GM23338 (cell line): Measurements from ENCODE around the gene RECQL. TPM values are rescaled to one million over a fixed set of nuclear protein-coding genes. Genes with fewer than 3 reads are reported as not detected.

Source experiments
- ATAC-seq: fragments of 200-7000 bp; cut with Tn5 transposase; 3 replicates; pipeline ENCODE4 v1.9.1; 2020
- DNase-seq: peaks from one replicate; pipeline ENCODE4 v3.0.0-alpha.2; 2015; ENCODE audit warnings: low spot score
- H2AFZ ChIP-seq: fragments of 200-600 bp; sonication (generic); 2 replicates; pipeline ENCODE4 v1.8.0; 2016; ENCODE audit warnings: antibody characterized with exemption, mild to moderate bottlenecking, moderate library complexity
- H3F3A ChIP-seq: fragments of 200-600 bp; sonication (generic); replicated peaks from 2 replicates; pipeline ENCODE4 v1.8.0; 2017; ENCODE audit warnings: antibody characterized with exemption, mixed run types, low read depth
- H3K27ac ChIP-seq: fragments of 200-600 bp; sonication (generic); 2 replicates; pipeline ENCODE4 v1.6.1; 2016; ENCODE audit warnings: low read depth
- H3K27me3 ChIP-seq: fragments of 200-600 bp; sonication (generic); 2 replicates; pipeline ENCODE4 v1.8.0; 2016; ENCODE audit warnings: mild to moderate bottlenecking, mixed run types, moderate library complexity; ENCODE audit not compliant: insufficient read depth
- H3K36me3 ChIP-seq: fragments of 200-600 bp; sonication (generic); 2 replicates; pipeline ENCODE4 v1.8.0; 2016; ENCODE audit warnings: mild to moderate bottlenecking; ENCODE audit not compliant: insufficient read depth
- H3K4me1 ChIP-seq: fragments of 200-600 bp; sonication (generic); 2 replicates; pipeline ENCODE4 v1.8.0; 2016; ENCODE audit warnings: mild to moderate bottlenecking, moderate library complexity; ENCODE audit not compliant: insufficient read depth
- H3K4me2 ChIP-seq: fragments of 200-600 bp; sonication (generic); 2 replicates; pipeline ENCODE4 v1.7.1; 2017; ENCODE audit warnings: mixed run types
- H3K4me3 ChIP-seq: fragments of 200-600 bp; sonication (generic); 2 replicates; pipeline ENCODE4 v1.6.1; 2016; ENCODE audit warnings: mixed run types
- H3K79me2 ChIP-seq: fragments of 200-600 bp; sonication (generic); replicated peaks from 2 replicates; pipeline ENCODE4 v1.8.0; 2017; ENCODE audit warnings: mild to moderate bottlenecking; ENCODE audit not compliant: insufficient read depth
- H3K9me2 ChIP-seq: fragments of 200-600 bp; sonication (generic); 2 replicates; pipeline ENCODE4 v1.8.0; 2017; ENCODE audit not compliant: insufficient read depth
- H4K20me1 ChIP-seq: fragments of 200-600 bp; sonication (generic); replicated peaks from 2 replicates; pipeline ENCODE4 v1.8.0; 2017; ENCODE audit warnings: mild to moderate bottlenecking; ENCODE audit not compliant: insufficient read depth
- H3K27ac Mint-ChIP-seq: 2 replicates; pipeline ENCODE4 v1.8.0; 2020; ENCODE audit warnings: inconsistent platforms, mild to moderate bottlenecking, moderate library complexity, mixed read lengths
- H3K27me3 Mint-ChIP-seq: 3 replicates; pipeline ENCODE4 v1.8.0; 2022; ENCODE audit warnings: low read depth, mild to moderate bottlenecking, moderate library complexity, mixed read lengths, inconsistent platforms; ENCODE audit not compliant: insufficient read depth, poor library complexity
- H3K36me3 Mint-ChIP-seq: 3 replicates; pipeline ENCODE4 v1.8.0; 2021; ENCODE audit warnings: low read depth, mild to moderate bottlenecking, inconsistent platforms, moderate library complexity, mixed read lengths
- H3K4me1 Mint-ChIP-seq: 3 replicates; pipeline ENCODE4 v1.8.0; 2020; ENCODE audit warnings: mild to moderate bottlenecking, inconsistent platforms, mixed read lengths
- H3K4me3 Mint-ChIP-seq: 3 replicates; pipeline ENCODE4 v1.8.0; 2021; ENCODE audit warnings: moderate library complexity, mild to moderate bottlenecking, inconsistent platforms, mixed read lengths
- H3K9me3 Mint-ChIP-seq: 3 replicates; pipeline ENCODE4 v1.8.0; 2020; ENCODE audit warnings: moderate library complexity, mild to moderate bottlenecking, inconsistent platforms, mixed read lengths
- CTCF ChIP-seq, 2 experiments: fragments of 200-600 bp in 1 of 2; sonication (generic) in 1 of 2; conservative IDR thresholded peaks; 2 replicates each; pipeline versions ENCODE4 v1.5.1 to v1.6.1; 2016 to 2017; ENCODE audit warnings: antibody characterized with exemption in 2 of 2, low read depth in 2 of 2, mild to moderate bottlenecking in 2 of 2, moderate library complexity in 1 of 2
- ETS1 ChIP-seq: IDR thresholded peaks from 2 replicates; pipeline ENCODE4 v1.6.1; 2016; ENCODE audit warnings: antibody characterized with exemption
- EZH2phosphoT487 ChIP-seq: fragments of 200-600 bp; sonication (generic); IDR thresholded peaks from one replicate; pipeline ENCODE4 v1.8.1; 2018; ENCODE audit warnings: antibody characterized with exemption; ENCODE audit not compliant: unreplicated experiment
- NANOG ChIP-seq: IDR thresholded peaks from 2 replicates; pipeline ENCODE4 v1.6.1; 2016; ENCODE audit warnings: antibody characterized with exemption, borderline replicate concordance
- POLR2AphosphoS5 ChIP-seq: IDR thresholded peaks from 2 replicates; pipeline ENCODE4 v1.6.1; 2016; ENCODE audit warnings: antibody characterized with exemption, low read depth
- ZNF114 ChIP-seq: fragments of 250-450 bp; sonication (Bioruptor Pico); IDR thresholded peaks from 2 replicates; pipeline ENCODE4 v1.5.0; 2020; ENCODE audit warnings: mild to moderate bottlenecking, moderate library complexity
- ZNF462 ChIP-seq: fragments of 250-450 bp; sonication (Bioruptor Pico); IDR thresholded peaks from 2 replicates; pipeline ENCODE4 v1.5.0; 2020; ENCODE audit warnings: mild to moderate bottlenecking, moderate library complexity
- polyA plus RNA-seq: library from polyadenylated mRNA; unstranded; fragments of >200 nt; fragmentation: Nextera tagmentation; extraction: Ambion mirVana; gene quantifications from 2 replicates; pipeline ENCODE4 v1.2.1, GENCODE V29; 2016
- total RNA-seq: library from RNA; depleted of rRNA; stranded (reverse); fragments of >200 nt; shearing (Covaris generic); gene quantifications from 2 replicates; pipeline ENCODE4 v1.2.3, GENCODE V29; 2014

RECQL gene
- total and polyA plus RNA-seq, 2 experiments from 2014 or later, result 17.4 to 47.2 TPM

GRCh38 chr12:21502164-21502496 lies 695 bp upstream of the RECQL start:
- H3K79me2 ChIP-seq, result peaks cover 66% of the 10 kb centered on the region
- H3K4me3 ChIP-seq, result peak overlapping the region; percentile 73
- no peaks in the 10 kb centered on the region for H3K36me3 ChIP-seq
- H2AFZ ChIP-seq, result peak overlapping the region; percentile 56; the same call in 1 of the 2 replicates
- Mint-ChIP-seq H3K4me3 (no peak overlapping the region), H3K9me3 (no peaks in the 10 kb centered on the region), H3K27ac (no peak overlapping the region), H3K36me3 (peaks cover 8% of the 10 kb centered on the region; the same call in 1 of the 3 replicates), H3K27me3 (no peaks in the 10 kb centered on the region), H3K4me1 (peaks cover 6% of the 10 kb centered on the region; the same call in 2 of the 3 replicates)
- peak overlapping the region; percentile 86 for H3K4me2 ChIP-seq
- H3K4me1 ChIP-seq, result peaks cover 17% of the 10 kb centered on the region
- DNase-seq (no peak), ATAC-seq (no peak)
- peak overlapping the region; percentile 89 for H3K27ac ChIP-seq
- H3K9me2 ChIP-seq, result no peaks in the 10 kb centered on the region
- 0 out of 2 replicates have a peak, but pooled peaks cover 10% of the 10 kb centered on the region for H4K20me1 ChIP-seq
- no peaks in the 10 kb centered on the region for H3F3A ChIP-seq
- no peak for TF ChIP-seq ZNF462 (CRISPR knock-in tag)
- TF ChIP-seq ETS1, result no peak
- TF ChIP-seq EZH2phosphoT487, result no peak
- TF ChIP-seq CTCF (conservative IDR thresholded peaks at IDR 0.05; ENCODE audit: low read depth in 2 of 2), result no peak
- no peak for TF ChIP-seq POLR2AphosphoS5
- no peak for TF ChIP-seq ZNF114 (CRISPR knock-in tag)
- no peak for TF ChIP-seq NANOG
- H3K27me3 ChIP-seq, result no peaks in the 10 kb centered on the region
